ENCODE results near the gene COL19A1. TPM values are rescaled to one million over a fixed set of nuclear protein-coding genes. Genes with fewer than 3 reads are reported as not detected.

Gene COL19A1
- polyA plus RNA-seq, 2 donors = 0.02 to 0.04 TPM

- Histone ChIP-seq H3K27ac (ENCODE audit: low read depth in 2 of 2, low read length in 1 of 2) (no peak overlapping the region), H3K4me3 (ENCODE audit: low read depth in 1 of 2, low read length in 2 of 2) (no peak overlapping the region), H3K36me3 (ENCODE audit: control insufficient read depth in 2 of 2, insufficient read depth in 2 of 2, low read length in 1 of 2) (no peaks in the 10 kb centered on the region), H3K27me3 (ENCODE audit: control insufficient read depth in 1 of 2, insufficient read depth in 2 of 2, low read length in 2 of 2) (no peaks in the 10 kb centered on the region), H3K4me1 (ENCODE audit: control insufficient read depth in 2 of 2, insufficient read depth in 2 of 2, low read length in 1 of 2) (no peaks in the 10 kb centered on the region), H3K9me3 (ENCODE audit: control insufficient read depth in 2 of 2, insufficient read depth in 1 of 2, low read depth in 1 of 2, low read length in 1 of 2) (no peaks in the 10 kb centered on the region)
- 43 to 47% methylated on average over 2 of the region's 2 CpGs for WGBS, 2 donors
These were observed 356.0 kb downstream of the COL19A1 start for GRCh38 chr6:70222439-70222749.

- H3K27me3 ChIP-seq (ENCODE audit: control insufficient read depth in 1 of 2, insufficient read depth in 2 of 2, low read length in 2 of 2) = no peaks in the 10 kb centered on the region
- 53 to 65% methylated on average over 2 of the region's 2 CpGs for WGBS, 2 donors
- no peaks in the 10 kb centered on the region for H3K4me1 ChIP-seq (ENCODE audit: control insufficient read depth in 2 of 2, insufficient read depth in 2 of 2, low read length in 1 of 2)
- H3K27ac ChIP-seq (ENCODE audit: low read depth in 2 of 2, low read length in 1 of 2) = no peak overlapping the region
- no peaks in the 10 kb centered on the region for H3K36me3 ChIP-seq (ENCODE audit: control insufficient read depth in 2 of 2, insufficient read depth in 2 of 2, low read length in 1 of 2)
- H3K9me3 ChIP-seq (ENCODE audit: control insufficient read depth in 2 of 2, insufficient read depth in 1 of 2, low read depth in 1 of 2, low read length in 1 of 2) = no peaks in the 10 kb centered on the region
- no peak overlapping the region for H3K4me3 ChIP-seq (ENCODE audit: low read depth in 1 of 2, low read length in 2 of 2)
These were observed 358.7 kb downstream of the COL19A1 start for GRCh38 chr6:70225055-70225454.

- WGBS, 2 donors = 57 to 60% methylated on average over 2 of the region's 2 CpGs
- Histone ChIP-seq H3K27me3 (ENCODE audit: control insufficient read depth in 1 of 2, insufficient read depth in 2 of 2, low read length in 2 of 2) (no peaks in the 10 kb centered on the region), H3K9me3 (ENCODE audit: control insufficient read depth in 2 of 2, insufficient read depth in 1 of 2, low read depth in 1 of 2, low read length in 1 of 2) (no peaks in the 10 kb centered on the region), H3K4me1 (ENCODE audit: control insufficient read depth in 2 of 2, insufficient read depth in 2 of 2, low read length in 1 of 2) (no peaks in the 10 kb centered on the region), H3K4me3 (ENCODE audit: low read depth in 1 of 2, low read length in 2 of 2) (no peak overlapping the region), H3K36me3 (ENCODE audit: control insufficient read depth in 2 of 2, insufficient read depth in 2 of 2, low read length in 1 of 2) (no peaks in the 10 kb centered on the region), H3K27ac (ENCODE audit: low read depth in 2 of 2, low read length in 1 of 2) (no peak overlapping the region)
These were observed 365.0 kb downstream of the COL19A1 start for GRCh38 chr6:70231311-70231710.

- H3K4me1 ChIP-seq (ENCODE audit: control insufficient read depth in 2 of 2, insufficient read depth in 2 of 2, low read length in 1 of 2) = no peaks in the 10 kb centered on the region
- H3K36me3 ChIP-seq (ENCODE audit: control insufficient read depth in 2 of 2, insufficient read depth in 2 of 2, low read length in 1 of 2) = no peaks in the 10 kb centered on the region
- no peaks in the 10 kb centered on the region for H3K9me3 ChIP-seq (ENCODE audit: control insufficient read depth in 2 of 2, insufficient read depth in 1 of 2, low read depth in 1 of 2, low read length in 1 of 2)
- 84 to 91% methylated on average over 7 of the region's 7 CpGs for WGBS, 2 donors
- no peak overlapping the region for H3K27ac ChIP-seq (ENCODE audit: low read depth in 2 of 2, low read length in 1 of 2)
- no peak overlapping the region for H3K4me3 ChIP-seq (ENCODE audit: low read depth in 1 of 2, low read length in 2 of 2)
- H3K27me3 ChIP-seq (ENCODE audit: control insufficient read depth in 1 of 2, insufficient read depth in 2 of 2, low read length in 2 of 2) = no peaks in the 10 kb centered on the region
These were observed 368.3 kb downstream of the COL19A1 start for GRCh38 chr6:70234561-70235236.

DNA sequence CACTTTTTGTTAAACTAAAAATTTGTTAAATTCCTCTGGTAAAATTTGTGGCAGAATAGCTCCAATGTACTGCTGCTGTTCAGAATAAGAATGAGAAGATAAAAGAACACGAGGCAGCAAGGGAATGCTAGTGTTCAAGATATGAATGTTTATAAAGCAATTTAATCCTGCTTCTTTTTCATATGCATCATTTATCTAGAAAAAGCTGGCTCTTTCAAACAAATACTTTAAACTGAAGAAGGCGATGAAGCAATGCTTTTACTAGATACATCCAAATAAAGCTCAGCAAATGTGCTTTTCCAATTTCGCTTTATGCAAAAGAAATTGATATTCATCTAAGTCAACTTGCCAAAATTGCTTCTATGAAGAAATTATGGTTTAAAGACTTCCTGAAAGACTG lies 370.0 kb downstream of the COL19A1 start:
- Histone ChIP-seq H3K27ac (ENCODE audit: low read depth in 2 of 2, low read length in 1 of 2) (no peak overlapping the region), H3K27me3 (ENCODE audit: control insufficient read depth in 1 of 2, insufficient read depth in 2 of 2, low read length in 2 of 2) (no peaks in the 10 kb centered on the region), H3K4me1 (ENCODE audit: control insufficient read depth in 2 of 2, insufficient read depth in 2 of 2, low read length in 1 of 2) (no peaks in the 10 kb centered on the region), H3K4me3 (ENCODE audit: low read depth in 1 of 2, low read length in 2 of 2) (no peak overlapping the region), H3K36me3 (ENCODE audit: control insufficient read depth in 2 of 2, insufficient read depth in 2 of 2, low read length in 1 of 2) (no peaks in the 10 kb centered on the region), H3K9me3 (ENCODE audit: control insufficient read depth in 2 of 2, insufficient read depth in 1 of 2, low read depth in 1 of 2, low read length in 1 of 2) (no peaks in the 10 kb centered on the region)
- 60 to 64% methylated on average over 3 of the region's 3 CpGs for WGBS, 2 donors

GRCh38 chr6:70241031-70241430 lies 374.7 kb downstream of the COL19A1 start:
- WGBS, 2 donors = 45 to 48% methylated on average over 3 of the region's 3 CpGs
- Histone ChIP-seq H3K27ac (ENCODE audit: low read depth in 2 of 2, low read length in 1 of 2) (no peak overlapping the region), H3K36me3 (ENCODE audit: control insufficient read depth in 2 of 2, insufficient read depth in 2 of 2, low read length in 1 of 2) (no peaks in the 10 kb centered on the region), H3K9me3 (ENCODE audit: control insufficient read depth in 2 of 2, insufficient read depth in 1 of 2, low read depth in 1 of 2, low read length in 1 of 2) (no peaks in the 10 kb centered on the region), H3K4me3 (ENCODE audit: low read depth in 1 of 2, low read length in 2 of 2) (no peak overlapping the region), H3K4me1 (ENCODE audit: control insufficient read depth in 2 of 2, insufficient read depth in 2 of 2, low read length in 1 of 2) (no peaks in the 10 kb centered on the region), H3K27me3 (ENCODE audit: control insufficient read depth in 1 of 2, insufficient read depth in 2 of 2, low read length in 2 of 2) (no peaks in the 10 kb centered on the region)

- Histone ChIP-seq H3K27me3 (ENCODE audit: control insufficient read depth in 1 of 2, insufficient read depth in 2 of 2, low read length in 2 of 2) (no peaks in the 10 kb centered on the region), H3K27ac (ENCODE audit: low read depth in 2 of 2, low read length in 1 of 2) (no peak overlapping the region), H3K4me3 (ENCODE audit: low read depth in 1 of 2, low read length in 2 of 2) (no peak overlapping the region), H3K4me1 (ENCODE audit: control insufficient read depth in 2 of 2, insufficient read depth in 2 of 2, low read length in 1 of 2) (no peaks in the 10 kb centered on the region), H3K36me3 (ENCODE audit: control insufficient read depth in 2 of 2, insufficient read depth in 2 of 2, low read length in 1 of 2) (no peaks in the 10 kb centered on the region), H3K9me3 (ENCODE audit: control insufficient read depth in 2 of 2, insufficient read depth in 1 of 2, low read depth in 1 of 2, low read length in 1 of 2) (no peaks in the 10 kb centered on the region)
- WGBS, 2 donors = 60 to 63% methylated on average over 7 of the region's 7 CpGs
These were observed 375.6 kb downstream of the COL19A1 start for GRCh38 chr6:70241991-70242420.

- Histone ChIP-seq H3K27ac (ENCODE audit: low read depth in 2 of 2, low read length in 1 of 2) (no peak overlapping the region), H3K4me1 (ENCODE audit: control insufficient read depth in 2 of 2, insufficient read depth in 2 of 2, low read length in 1 of 2) (no peaks in the 10 kb centered on the region), H3K9me3 (ENCODE audit: control insufficient read depth in 2 of 2, insufficient read depth in 1 of 2, low read depth in 1 of 2, low read length in 1 of 2) (no peaks in the 10 kb centered on the region), H3K4me3 (ENCODE audit: low read depth in 1 of 2, low read length in 2 of 2) (no peak overlapping the region), H3K27me3 (ENCODE audit: control insufficient read depth in 1 of 2, insufficient read depth in 2 of 2, low read length in 2 of 2) (no peaks in the 10 kb centered on the region), H3K36me3 (ENCODE audit: control insufficient read depth in 2 of 2, insufficient read depth in 2 of 2, low read length in 1 of 2) (no peaks in the 10 kb centered on the region)
- WGBS, 2 donors = 93 to 94% methylated on average over 7 of the region's 7 CpGs
These were observed 379.8 kb downstream of the COL19A1 start for GRCh38 chr6:70246118-70246517.

- Histone ChIP-seq H3K4me1 (ENCODE audit: control insufficient read depth in 2 of 2, insufficient read depth in 2 of 2, low read length in 1 of 2) (no peaks in the 10 kb centered on the region), H3K27me3 (ENCODE audit: control insufficient read depth in 1 of 2, insufficient read depth in 2 of 2, low read length in 2 of 2) (no peaks in the 10 kb centered on the region), H3K4me3 (ENCODE audit: low read depth in 1 of 2, low read length in 2 of 2) (no peak overlapping the region), H3K27ac (ENCODE audit: low read depth in 2 of 2, low read length in 1 of 2) (no peak overlapping the region), H3K9me3 (ENCODE audit: control insufficient read depth in 2 of 2, insufficient read depth in 1 of 2, low read depth in 1 of 2, low read length in 1 of 2) (no peaks in the 10 kb centered on the region), H3K36me3 (ENCODE audit: control insufficient read depth in 2 of 2, insufficient read depth in 2 of 2, low read length in 1 of 2) (no peaks in the 10 kb centered on the region)
- 91 to 92% methylated on average over 2 of the region's 2 CpGs for WGBS, 2 donors
These were observed 386.2 kb downstream of the COL19A1 start for GRCh38 chr6:70252604-70253003.

- 44 to 56% methylated on average over 3 of the region's 3 CpGs for WGBS, 2 donors
- H3K27me3 ChIP-seq (ENCODE audit: control insufficient read depth in 1 of 2, insufficient read depth in 2 of 2, low read length in 2 of 2) = no peaks in the 10 kb centered on the region
These were observed 387.6 kb downstream of the COL19A1 start for GRCh38 chr6:70253923-70254322.

More at GRCh38 chr6:70253923-70254322, 387.6 kb downstream of the COL19A1 start:
- Histone ChIP-seq H3K9me3 (ENCODE audit: control insufficient read depth in 2 of 2, insufficient read depth in 1 of 2, low read depth in 1 of 2, low read length in 1 of 2) (no peaks in the 10 kb centered on the region), H3K4me1 (ENCODE audit: control insufficient read depth in 2 of 2, insufficient read depth in 2 of 2, low read length in 1 of 2) (no peaks in the 10 kb centered on the region), H3K4me3 (ENCODE audit: low read depth in 1 of 2, low read length in 2 of 2) (no peak overlapping the region), H3K36me3 (ENCODE audit: control insufficient read depth in 2 of 2, insufficient read depth in 2 of 2, low read length in 1 of 2) (no peaks in the 10 kb centered on the region), H3K27ac (ENCODE audit: low read depth in 2 of 2, low read length in 1 of 2) (no peak overlapping the region)

All from esophagus (tissue), 2 donors.